PC-9 (cell line): Measurements from ENCODE around the gene TMTC2.

Experiments used
- CTCF ChIP-seq: fragments of 200-600 bp; sonication (generic); conservative IDR thresholded peaks from 2 replicates; pipeline ENCODE4 v1.6.1; 2017; ENCODE audit warnings: mixed run types, antibody characterized with exemption, mild to moderate bottlenecking, moderate library complexity
- EZH2 ChIP-seq: fragments of 200-600 bp; sonication (generic); IDR thresholded peaks from 2 replicates; pipeline ENCODE4 v1.8.0; 2017; ENCODE audit warnings: antibody characterized with exemption, low read depth

DNA sequence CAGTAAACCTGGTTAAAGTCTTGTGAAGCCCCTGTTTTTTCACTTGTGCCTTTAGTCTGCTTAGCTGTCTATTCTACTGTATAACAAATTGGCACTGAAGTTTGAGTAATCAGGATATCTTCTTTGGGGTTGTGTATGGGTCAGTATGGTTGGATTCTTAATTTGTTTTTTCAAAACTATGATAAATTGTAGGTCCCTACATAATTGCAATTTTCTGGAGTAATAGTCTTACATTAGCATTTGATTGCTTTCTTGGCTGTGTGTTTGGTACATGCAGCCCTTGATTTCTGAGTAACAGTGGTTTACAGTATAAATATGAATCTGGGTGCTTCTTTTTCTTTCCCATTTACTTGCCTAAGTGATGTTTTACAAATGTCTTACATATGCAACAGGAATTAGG, 186.6 kb downstream of the TMTC2 start:
- TF ChIP-seq EZH2 (no peak), CTCF (no peak)
